GM21737 (cell line): Measurements from ENCODE around the gene GUCY1A1.

ENCODE experiments used
- ATAC-seq: cut with Tn5 transposase; IDR thresholded peaks from one replicate; pipeline ENCODE4 v1.9.1; 2021; ENCODE audit warnings: mild to moderate bottlenecking, moderate library complexity; ENCODE audit not compliant: unreplicated experiment

GUCY1A1 gene

GRCh38 chr4:155658681-155659064, 8.0 kb upstream of the GUCY1A1 start:
- ATAC-seq: no peak

- no peak for ATAC-seq
Observed at GRCh38 chr4:155659176-155659575, 7.5 kb upstream of the GUCY1A1 start.

- ATAC-seq: no peak
Observed at GRCh38 chr4:155660436-155660835, 6.2 kb upstream of the GUCY1A1 start.

- ATAC-seq: no peak
Observed at GRCh38 chr4:155665054-155665453, 1.6 kb upstream of the GUCY1A1 start.

- ATAC-seq: peak; percentile 60
Observed at GRCh38 chr4:155667222-155667567, 547 bp downstream of the GUCY1A1 start.

GRCh38 chr4:155667568-155668511, 1.2 kb downstream of the GUCY1A1 start:
- peak; percentile 54 for ATAC-seq

GRCh38 chr4:155668707-155669220, 2.1 kb downstream of the GUCY1A1 start:
- ATAC-seq: no peak

GRCh38 chr4:155672342-155672741, 5.7 kb downstream of the GUCY1A1 start:
- ATAC-seq: no peak

- no peak for ATAC-seq
Observed at GRCh38 chr4:155673453-155673979, 6.9 kb downstream of the GUCY1A1 start.

GRCh38 chr4:155674669-155675071, 8.0 kb downstream of the GUCY1A1 start:
- ATAC-seq: no peak

- ATAC-seq: peak; percentile 91
Observed at GRCh38 chr4:155675709-155676429, 9.2 kb downstream of the GUCY1A1 start.

- no peak for ATAC-seq
Observed at GRCh38 chr4:155676430-155676825, 9.8 kb downstream of the GUCY1A1 start.

- ATAC-seq: no peak
Observed at GRCh38 chr4:155678011-155678410, 11.4 kb downstream of the GUCY1A1 start.

- ATAC-seq: no peak
Observed at GRCh38 chr4:155679343-155679742, 12.7 kb downstream of the GUCY1A1 start.

- no peak for ATAC-seq
Observed at GRCh38 chr4:155681886-155682285, 15.2 kb downstream of the GUCY1A1 start.

GRCh38 chr4:155684423-155684822, 17.8 kb downstream of the GUCY1A1 start:
- ATAC-seq: no peak

- no peak for ATAC-seq
Observed at GRCh38 chr4:155684892-155685541, 18.4 kb downstream of the GUCY1A1 start.

GRCh38 chr4:155687380-155687982, 20.8 kb downstream of the GUCY1A1 start:
- no peak for ATAC-seq

GRCh38 chr4:155688211-155688610, 21.6 kb downstream of the GUCY1A1 start:
- no peak for ATAC-seq

GRCh38 chr4:155688860-155689259, 22.2 kb downstream of the GUCY1A1 start:
- ATAC-seq: no peak
